ENCODE measurements around the gene HMGN5. TPM values are rescaled to one million over a fixed set of nuclear protein-coding genes. Genes with fewer than 3 reads are reported as not detected.
A peak's percentile ranks its signal among the peaks of the same experiment; 100 is the strongest.

The HMGN5 gene
- total RNA-seq, 2 experiments from 2014 or later, result 2.0 to 15.3 TPM

DNA sequence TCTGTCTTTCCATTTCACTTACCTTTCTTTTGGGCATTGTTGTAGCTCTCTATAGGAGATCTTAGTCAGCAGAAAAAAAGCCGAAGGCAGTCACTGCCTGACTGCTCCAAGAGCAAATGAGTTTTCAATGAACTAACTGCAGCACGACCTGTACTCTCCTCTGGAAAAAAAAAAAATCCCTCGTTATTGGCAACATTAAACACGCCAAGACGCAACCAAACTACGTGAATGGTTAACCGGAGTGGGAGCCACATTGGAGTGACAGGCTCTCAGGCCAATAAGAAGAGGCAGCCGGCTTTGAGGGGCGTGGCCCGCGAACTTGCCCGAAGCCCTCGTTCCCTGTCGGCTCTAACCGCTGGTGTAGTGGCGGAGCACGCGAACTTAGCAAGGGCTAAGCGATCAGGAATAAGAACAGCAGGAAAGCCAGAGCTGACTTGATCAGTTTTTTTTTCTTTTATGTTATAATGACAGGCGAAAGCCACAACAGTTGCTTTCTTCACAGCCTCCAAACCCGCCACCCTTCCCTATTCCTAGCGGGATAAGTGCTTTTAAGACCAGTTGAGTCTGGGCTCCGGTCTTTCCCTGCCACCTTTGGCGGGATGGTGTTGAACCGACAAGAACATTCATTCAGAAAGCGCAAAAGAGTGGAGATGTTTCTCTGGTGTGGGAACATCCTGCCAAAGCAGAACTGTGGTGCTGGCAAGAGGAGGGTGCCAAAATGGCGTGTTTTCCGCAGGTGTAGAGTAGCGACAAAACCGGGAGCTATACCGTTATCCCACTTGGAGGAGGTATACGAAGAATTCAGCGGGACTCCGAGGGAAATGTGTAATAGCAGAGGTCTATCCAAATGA, 80.0 kb downstream of the HMGN5 start:
- Histone ChIP-seq H3K79me2 (ENCODE audit: insufficient read depth, low read depth, low read length) (peaks cover 30% of the 10 kb centered on the region; the same call in 1 of the 2 replicates), H3K27ac (ENCODE audit: low read depth, low read length, poor library complexity, severe bottlenecking) (peak overlapping the region; percentile 58), H3K4me3 (ENCODE audit: low read depth, low read length, poor library complexity, severe bottlenecking) (peak overlapping the region; percentile 82), H3K36me3 (ENCODE audit: insufficient read depth, low read length) (0 out of 2 replicates have a peak, but pooled peaks cover 2% of the 10 kb centered on the region), H3K9me2 (ENCODE audit: insufficient read depth, low read length) (no peaks in the 10 kb centered on the region), H2AFZ (ENCODE audit: low read length) (peak overlapping the region; percentile 95; the same call in 1 of the 2 replicates), H3K4me1 (ENCODE audit: insufficient read depth, low read length, poor library complexity, severe bottlenecking) (peaks cover 15% of the 10 kb centered on the region), H4K20me1 (ENCODE audit: insufficient read depth, low read length) (no peaks in the 10 kb centered on the region), H3K4me2 (ENCODE audit: low read length) (peak overlapping the region; percentile 70), H3K9me3 (ENCODE audit: low read length) (no peaks in the 10 kb centered on the region)
- ChIA-PET CTCF (ENCODE audit: unreplicated experiment) (no interaction called here), POLR2A (interaction anchor here (0.7 to 1.4 kb wide), 4 partner anchors 9 to 619 kb away, joined by 3 to 5 read pairs (median 4); partner anchors contain the start of genes HMGN5 and SH3BGRL)
- no TSS peak for BruUV-seq (replicated peaks)
- intact Hi-C loops (cut with micrococcal nuclease; ENCODE audit: unreplicated experiment), result loop anchor here (1.0 to 5.0 kb wide), 4 partner anchors 39 to 309 kb away; partner anchors contain the start of genes HMGN5 and SH3BGRL
- peak; percentile 91 for DNase-seq (ENCODE audit: low spot score)
- no peak for TF ChIP-seq EZH2phosphoT487 (IDR thresholded peaks at IDR 0.05; ENCODE audit: borderline replicate concordance, low read depth, low read length)
- TF ChIP-seq, protein P1, sequence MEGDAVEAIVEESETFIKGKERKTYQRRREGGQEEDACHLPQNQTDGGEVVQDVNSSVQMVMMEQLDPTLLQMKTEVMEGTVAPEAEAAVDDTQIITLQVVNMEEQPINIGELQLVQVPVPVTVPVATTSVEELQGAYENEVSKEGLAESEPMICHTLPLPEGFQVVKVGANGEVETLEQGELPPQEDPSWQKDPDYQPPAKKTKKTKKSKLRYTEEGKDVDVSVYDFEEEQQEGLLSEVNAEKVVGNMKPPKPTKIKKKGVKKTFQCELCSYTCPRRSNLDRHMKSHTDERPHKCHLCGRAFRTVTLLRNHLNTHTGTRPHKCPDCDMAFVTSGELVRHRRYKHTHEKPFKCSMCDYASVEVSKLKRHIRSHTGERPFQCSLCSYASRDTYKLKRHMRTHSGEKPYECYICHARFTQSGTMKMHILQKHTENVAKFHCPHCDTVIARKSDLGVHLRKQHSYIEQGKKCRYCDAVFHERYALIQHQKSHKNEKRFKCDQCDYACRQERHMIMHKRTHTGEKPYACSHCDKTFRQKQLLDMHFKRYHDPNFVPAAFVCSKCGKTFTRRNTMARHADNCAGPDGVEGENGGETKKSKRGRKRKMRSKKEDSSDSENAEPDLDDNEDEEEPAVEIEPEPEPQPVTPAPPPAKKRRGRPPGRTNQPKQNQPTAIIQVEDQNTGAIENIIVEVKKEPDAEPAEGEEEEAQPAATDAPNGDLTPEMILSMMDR (conservative IDR thresholded peaks at IDR 0.05; ENCODE audit: low read length), result no peak

DNA sequence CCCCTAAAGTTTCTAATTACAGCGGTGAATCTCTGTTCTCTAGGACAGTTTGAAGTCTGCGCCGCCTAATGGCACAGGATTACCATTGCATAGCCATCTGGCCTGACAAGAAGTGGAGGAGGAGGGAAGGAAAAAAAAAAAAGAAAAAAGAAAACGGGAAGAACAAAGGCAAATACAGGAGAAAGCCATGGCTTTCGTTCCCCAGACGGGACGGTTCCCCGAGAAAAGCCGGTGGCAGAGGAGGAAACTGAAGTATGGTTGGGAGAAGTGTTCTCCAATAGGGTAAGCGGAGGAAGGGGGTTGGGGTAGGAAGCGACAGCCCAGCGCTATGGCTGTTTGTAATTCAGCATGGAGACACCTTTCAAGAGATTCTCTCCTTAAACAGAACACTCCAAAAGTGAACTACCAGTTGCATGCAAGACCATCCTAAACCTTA, 80.8 kb downstream of the HMGN5 start:
- BruUV-seq (replicated peaks), result TSS peak; percentile 75
- POLR2A ChIA-PET, result interaction anchor here (0.7 to 1.4 kb wide), 5 partner anchors 8 to 618 kb away, joined by 3 to 4 read pairs (median 3); partner anchors contain the start of genes HMGN5 and SH3BGRL

More for the DNA sequence above, 80.8 kb downstream of the HMGN5 start:
- Histone ChIP-seq H3K27ac (ENCODE audit: low read depth, low read length, poor library complexity, severe bottlenecking) (peak overlapping the region; percentile 58), H3K9me3 (ENCODE audit: low read length) (no peaks in the 10 kb centered on the region), H4K20me1 (ENCODE audit: insufficient read depth, low read length) (no peaks in the 10 kb centered on the region), H3K36me3 (ENCODE audit: insufficient read depth, low read length) (peaks cover 9% of the 10 kb centered on the region), H3K4me1 (ENCODE audit: insufficient read depth, low read length, poor library complexity, severe bottlenecking) (peaks cover 15% of the 10 kb centered on the region), H3K9me2 (ENCODE audit: insufficient read depth, low read length) (no peaks in the 10 kb centered on the region), H2AFZ (ENCODE audit: low read length) (peak overlapping the region; percentile 95; the same call in 1 of the 2 replicates), H3K79me2 (ENCODE audit: insufficient read depth, low read depth, low read length) (peaks cover 30% of the 10 kb centered on the region; the same call in 1 of the 2 replicates), H3K4me2 (ENCODE audit: low read length) (peak overlapping the region; percentile 70), H3K4me3 (ENCODE audit: low read depth, low read length, poor library complexity, severe bottlenecking) (peak overlapping the region; percentile 82)
- intact Hi-C loops (cut with micrococcal nuclease; ENCODE audit: unreplicated experiment), result loop anchor here (1.0 to 5.0 kb wide), 4 partner anchors 39 to 308 kb away; partner anchors contain the start of genes HMGN5 and SH3BGRL
- DNase-seq (ENCODE audit: low spot score), result peak; percentile 77
- CTCF ChIA-PET (ENCODE audit: unreplicated experiment), result no interaction called here
- no peak for TF ChIP-seq EZH2phosphoT487 (IDR thresholded peaks at IDR 0.05; ENCODE audit: borderline replicate concordance, low read depth, low read length)
- TF ChIP-seq, protein P1 (conservative IDR thresholded peaks at IDR 0.05; ENCODE audit: low read length), result peak; percentile 80

All from OCI-LY7 (cell line).